ENCODE measurements around the gene MEF2C. TPM values are rescaled to one million over a fixed set of nuclear protein-coding genes. Genes with fewer than 3 reads are reported as not detected.

MEF2C gene
- total RNA-seq, 2 experiments from 2014 or later: 0.13 to 0.53 TPM

GRCh38 chr5:88831816-88832215, 51.2 kb downstream of the MEF2C start:
- Mint-ChIP-seq H3K36me3 (ENCODE audit: low read depth) (no peaks in the 10 kb centered on the region), H3K27ac (no peak overlapping the region), H3K27me3 (ENCODE audit: low read depth) (no peaks in the 10 kb centered on the region), H3K4me1 (ENCODE audit: low read depth) (peaks cover 31% of the 10 kb centered on the region), H3K4me3 (no peak overlapping the region), H3K9me3 (ENCODE audit: insufficient read depth) (no peaks in the 10 kb centered on the region)
- CTCF ChIA-PET: no interaction called here
- ATAC-seq: no peak
- no peak for DNase-seq
- POLR2A ChIA-PET: no interaction called here

- peak; percentile 29 for ATAC-seq
Measured at GRCh38 chr5:88830567-88830966, 52.4 kb downstream of the MEF2C start.

GRCh38 chr5:88829775-88830174, 53.2 kb downstream of the MEF2C start:
- CTCF ChIA-PET: no interaction called here
- DNase-seq: no peak
- Mint-ChIP-seq H3K27me3 (ENCODE audit: low read depth) (peaks cover 3% of the 10 kb centered on the region), H3K36me3 (ENCODE audit: low read depth) (no peaks in the 10 kb centered on the region), H3K27ac (no peak overlapping the region), H3K4me1 (ENCODE audit: low read depth) (peaks cover 38% of the 10 kb centered on the region), H3K9me3 (ENCODE audit: insufficient read depth) (no peaks in the 10 kb centered on the region), H3K4me3 (no peak overlapping the region)
- POLR2A ChIA-PET: no interaction called here
- no peak for ATAC-seq

More at GRCh38 chr5:88830567-88830966, 52.4 kb downstream of the MEF2C start:
- DNase-seq: peak; percentile 25
- Mint-ChIP-seq H3K9me3 (ENCODE audit: insufficient read depth) (no peaks in the 10 kb centered on the region), H3K4me1 (ENCODE audit: low read depth) (peaks cover 38% of the 10 kb centered on the region), H3K36me3 (ENCODE audit: low read depth) (no peaks in the 10 kb centered on the region), H3K27me3 (ENCODE audit: low read depth) (peaks cover 3% of the 10 kb centered on the region), H3K4me3 (no peak overlapping the region), H3K27ac (no peak overlapping the region)
- ChIA-PET CTCF (no interaction called here), POLR2A (no interaction called here)

DNA sequence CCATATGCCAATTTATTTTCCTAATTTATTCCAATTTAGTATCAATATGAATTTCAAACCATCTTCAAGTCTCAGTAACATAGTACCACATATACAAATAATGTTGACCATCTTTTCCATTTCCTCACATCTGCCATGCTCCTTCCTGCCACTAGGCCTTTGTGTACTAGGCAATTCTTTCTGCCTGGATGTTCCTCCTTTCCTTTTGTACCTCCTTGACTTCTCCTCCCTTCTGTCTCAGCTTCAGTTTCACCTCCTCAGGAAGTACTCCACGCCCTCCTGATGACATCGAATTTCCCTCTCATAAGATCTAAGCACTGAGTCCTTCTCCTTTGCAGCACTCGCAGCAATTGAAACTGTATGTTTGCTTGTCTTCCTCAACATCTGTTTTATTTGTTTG, 53.9 kb downstream of the MEF2C start:
- peaks cover 3% of the 10 kb centered on the region for H3K27me3 Mint-ChIP-seq (ENCODE audit: low read depth)
- CTCF ChIA-PET: interaction anchor here (1.2 kb wide), 1 partner anchor 9 kb away, joined by 5 read pairs; no protein-coding TSS in a partner anchor
- H3K4me1 Mint-ChIP-seq (ENCODE audit: low read depth): peaks cover 38% of the 10 kb centered on the region
- ATAC-seq (no peak), DNase-seq (no peak)
- POLR2A ChIA-PET: interaction anchor here (0.7 kb wide), 1 partner anchor 1110 kb away, joined by 3 read pairs; no protein-coding TSS in a partner anchor
- no peaks in the 10 kb centered on the region for H3K36me3 Mint-ChIP-seq (ENCODE audit: low read depth)
- H3K4me3 Mint-ChIP-seq: no peak overlapping the region
- H3K9me3 Mint-ChIP-seq (ENCODE audit: insufficient read depth): no peaks in the 10 kb centered on the region
- no peak overlapping the region for H3K27ac Mint-ChIP-seq

DNA sequence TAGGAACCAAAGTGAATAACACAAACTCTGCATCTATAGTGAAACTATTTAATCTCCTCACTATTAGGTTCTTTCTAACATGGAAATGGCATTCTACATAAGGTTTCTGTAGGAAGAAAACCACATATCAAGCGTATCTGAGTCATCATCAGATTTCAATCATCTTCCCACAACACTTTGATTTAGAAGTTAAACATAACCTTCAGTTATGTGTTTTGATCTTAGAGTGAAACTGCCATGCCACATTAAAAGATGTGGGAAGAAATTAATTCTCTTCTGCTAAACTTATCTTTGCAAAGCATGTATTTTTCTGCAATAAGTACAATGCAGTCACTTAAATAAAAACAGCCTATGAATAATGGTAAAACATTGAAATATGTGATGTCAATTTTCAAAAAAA, 55.0 kb downstream of the MEF2C start:
- ChIA-PET POLR2A (no interaction called here), CTCF (interaction anchor here (1.2 kb wide), 1 partner anchor 8 kb away, joined by 5 read pairs; no protein-coding TSS in a partner anchor)
- no peak overlapping the region for H3K4me3 Mint-ChIP-seq
- no peak overlapping the region for H3K27ac Mint-ChIP-seq
- H3K36me3 Mint-ChIP-seq (ENCODE audit: low read depth): no peaks in the 10 kb centered on the region
- H3K9me3 Mint-ChIP-seq (ENCODE audit: insufficient read depth): no peaks in the 10 kb centered on the region
- peaks cover 3% of the 10 kb centered on the region for H3K27me3 Mint-ChIP-seq (ENCODE audit: low read depth)
- ATAC-seq: peak; percentile 53
- DNase-seq: no peak
- peaks cover 35% of the 10 kb centered on the region for H3K4me1 Mint-ChIP-seq (ENCODE audit: low read depth)

- Mint-ChIP-seq H3K9me3 (ENCODE audit: insufficient read depth) (no peaks in the 10 kb centered on the region), H3K27me3 (ENCODE audit: low read depth) (peaks cover 3% of the 10 kb centered on the region), H3K4me1 (ENCODE audit: low read depth) (peaks cover 35% of the 10 kb centered on the region), H3K36me3 (ENCODE audit: low read depth) (no peaks in the 10 kb centered on the region), H3K27ac (peak overlapping the region; percentile 16), H3K4me3 (peak overlapping the region; percentile 2)
- DNase-seq: peak; percentile 21
- ATAC-seq: peak; percentile 52
- ChIA-PET CTCF (no interaction called here), POLR2A (no interaction called here)
Measured at GRCh38 chr5:88826646-88827585, 56.1 kb downstream of the MEF2C start.

DNA sequence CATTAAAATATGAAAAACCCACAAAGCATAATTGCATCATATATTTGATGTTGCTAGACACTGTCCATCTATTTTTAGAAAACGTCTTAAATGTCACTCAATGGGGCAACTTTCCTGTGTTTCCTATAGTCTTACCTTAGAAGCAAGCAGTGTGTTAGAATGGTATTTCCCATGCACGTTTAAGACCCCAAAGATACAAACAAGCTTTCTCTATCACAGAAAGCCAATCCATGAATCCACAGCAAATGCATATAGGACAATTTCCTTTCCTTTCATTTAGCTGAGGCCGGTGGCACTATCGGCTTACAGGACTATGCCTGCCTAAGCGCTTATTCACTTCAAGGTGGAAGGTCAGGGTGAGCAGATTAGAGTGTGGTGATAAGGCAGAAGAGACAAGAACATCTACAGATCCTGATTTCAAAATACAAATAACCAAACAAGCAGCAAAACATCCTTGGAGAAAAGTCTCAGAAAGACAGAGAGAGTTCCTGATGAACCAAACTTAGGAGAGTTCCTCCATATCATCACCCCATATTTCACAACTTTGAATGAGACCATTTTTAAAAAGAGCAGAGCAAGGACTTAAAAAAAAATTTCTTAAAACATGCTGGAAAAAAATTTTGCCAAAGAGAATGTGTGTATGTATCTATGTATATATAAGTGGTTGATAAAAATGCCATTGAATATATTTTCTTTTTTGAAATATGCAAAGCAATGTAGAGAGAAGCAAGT, 57.2 kb downstream of the MEF2C start:
- CTCF ChIA-PET: interaction anchor here (0.8 kb wide), 1 partner anchor 97 kb away, joined by 4 read pairs; no protein-coding TSS in a partner anchor
- no peaks in the 10 kb centered on the region for H3K36me3 Mint-ChIP-seq (ENCODE audit: low read depth)
- POLR2A ChIA-PET: no interaction called here
- no peak for ATAC-seq
- peaks cover 34% of the 10 kb centered on the region for H3K4me1 Mint-ChIP-seq (ENCODE audit: low read depth)
- no peak for DNase-seq
- H3K4me3 Mint-ChIP-seq: no peak overlapping the region
- H3K9me3 Mint-ChIP-seq (ENCODE audit: insufficient read depth): no peaks in the 10 kb centered on the region
- H3K27ac Mint-ChIP-seq: no peak overlapping the region
- peaks cover 3% of the 10 kb centered on the region for H3K27me3 Mint-ChIP-seq (ENCODE audit: low read depth)

- Mint-ChIP-seq H3K4me1 (ENCODE audit: low read depth) (peaks cover 30% of the 10 kb centered on the region), H3K27me3 (ENCODE audit: low read depth) (peaks cover 3% of the 10 kb centered on the region), H3K27ac (no peak overlapping the region), H3K4me3 (no peak overlapping the region), H3K36me3 (ENCODE audit: low read depth) (no peaks in the 10 kb centered on the region), H3K9me3 (ENCODE audit: insufficient read depth) (no peaks in the 10 kb centered on the region)
- CTCF ChIA-PET: interaction anchor here (0.8 to 0.9 kb wide), 2 partner anchors 9 to 96 kb away, joined by 3 to 4 read pairs; no protein-coding TSS in a partner anchor
- POLR2A ChIA-PET: no interaction called here
- ATAC-seq: no peak
- no peak for DNase-seq
Measured at GRCh38 chr5:88824892-88825583, 57.9 kb downstream of the MEF2C start.

GRCh38 chr5:88824141-88824540, 58.8 kb downstream of the MEF2C start:
- no peak overlapping the region for H3K27ac Mint-ChIP-seq
- ChIA-PET POLR2A (no interaction called here), CTCF (interaction anchor here (0.9 kb wide), 1 partner anchor 9 kb away, joined by 3 read pairs; no protein-coding TSS in a partner anchor)
- no peak overlapping the region for H3K4me3 Mint-ChIP-seq
- peaks cover 3% of the 10 kb centered on the region for H3K27me3 Mint-ChIP-seq (ENCODE audit: low read depth)
- H3K4me1 Mint-ChIP-seq (ENCODE audit: low read depth): peaks cover 27% of the 10 kb centered on the region
- DNase-seq: no peak
- no peak for ATAC-seq
- no peaks in the 10 kb centered on the region for H3K9me3 Mint-ChIP-seq (ENCODE audit: insufficient read depth)
- no peaks in the 10 kb centered on the region for H3K36me3 Mint-ChIP-seq (ENCODE audit: low read depth)

DNA sequence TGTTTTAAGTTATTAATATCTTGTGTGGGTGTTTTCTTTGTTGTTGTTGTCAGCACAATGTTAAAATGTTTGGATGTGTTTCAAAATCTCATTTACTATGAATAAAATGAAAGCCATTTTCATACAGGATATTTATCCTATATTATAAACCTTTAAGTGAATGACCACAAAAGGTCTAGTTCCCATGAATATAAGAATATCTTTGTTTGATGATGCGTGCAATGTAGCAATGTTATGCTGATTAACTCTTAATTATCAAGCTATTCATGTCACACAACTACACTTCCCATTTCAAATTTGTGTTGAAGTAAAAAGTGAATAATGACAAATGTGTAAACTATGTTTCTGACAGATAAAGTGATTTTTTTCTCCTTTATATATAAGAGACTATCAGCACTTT, 59.8 kb downstream of the MEF2C start:
- ATAC-seq (no peak), DNase-seq (no peak)
- Mint-ChIP-seq H3K4me3 (no peak overlapping the region), H3K27me3 (ENCODE audit: low read depth) (peaks cover 6% of the 10 kb centered on the region), H3K9me3 (ENCODE audit: insufficient read depth) (no peaks in the 10 kb centered on the region), H3K36me3 (ENCODE audit: low read depth) (no peaks in the 10 kb centered on the region), H3K27ac (no peak overlapping the region), H3K4me1 (ENCODE audit: low read depth) (peaks cover 21% of the 10 kb centered on the region)
- POLR2A ChIA-PET: no interaction called here
- CTCF ChIA-PET: no interaction called here

DNA sequence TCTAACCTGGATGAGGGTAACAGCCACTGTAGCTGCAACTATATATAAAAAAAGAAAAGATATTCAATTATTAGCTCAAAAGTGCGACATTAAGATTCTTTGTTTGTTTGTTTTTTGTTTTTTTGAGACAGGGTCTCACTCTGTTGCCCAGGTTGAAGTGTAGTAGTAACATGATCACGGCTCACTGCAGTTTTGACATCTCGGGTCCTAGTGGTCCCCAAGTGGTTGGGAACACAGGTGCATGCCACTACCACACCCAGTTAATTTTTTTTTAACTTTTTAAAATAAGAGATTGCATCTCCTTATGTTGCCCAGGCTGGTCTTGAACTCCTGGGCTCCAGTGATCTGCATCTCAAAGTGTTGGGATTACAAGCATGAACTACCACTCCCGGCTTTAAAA, 61.8 kb downstream of the MEF2C start:
- CTCF ChIA-PET: no interaction called here
- peaks cover 6% of the 10 kb centered on the region for H3K27me3 Mint-ChIP-seq (ENCODE audit: low read depth)

More for the DNA sequence above, 61.8 kb downstream of the MEF2C start:
- no peaks in the 10 kb centered on the region for H3K9me3 Mint-ChIP-seq (ENCODE audit: insufficient read depth)
- H3K27ac Mint-ChIP-seq: no peak overlapping the region
- peaks cover 3% of the 10 kb centered on the region for H3K4me1 Mint-ChIP-seq (ENCODE audit: low read depth)
- ATAC-seq (no peak), DNase-seq (no peak)
- POLR2A ChIA-PET: no interaction called here
- no peak overlapping the region for H3K4me3 Mint-ChIP-seq
- no peaks in the 10 kb centered on the region for H3K36me3 Mint-ChIP-seq (ENCODE audit: low read depth)

Measured in activated CD8-positive, alpha-beta T cell treated with anti-CD3 and anti-CD28 coated beads, Interleukin-2, amount 10 ng/mL, durations not matched to agents 7 days and 5 days (primary cell).